A549 (cell line): ENCODE measurements around the gene OBSCN. TPM values are rescaled to one million over a fixed set of nuclear protein-coding genes. Genes with fewer than 3 reads are reported as not detected.

Source experiments
- ATAC-seq, 2 experiments: fragments of 200-7000 bp in 1 of 2; fragments of >200 bp in 1 of 2; cut with Nextera tagmentation in 1 of 2; cut with Tn5 transposase in 1 of 2; 3 replicates each; pipeline versions ENCODE4 v1.8.0 to v1.9.1; 2018 to 2020; ENCODE audit warnings: mild to moderate bottlenecking in 1 of 2, moderate library complexity in 1 of 2
- CTCF ChIA-PET: fragments of 300-600 bp; sonication (Branson Sonifier 250); formaldehyde crosslinking; extraction: SDS; loops from one replicate; lab custom pipeline; 2021; ENCODE audit warnings: antibody characterized with exemption, inconsistent platforms; lab: Yijun Ruan, JAX
- POLR2A ChIA-PET: fragments of 350-600 bp; formaldehyde crosslinking; extraction: SDS; loops from one replicate; lab custom pipeline; 2021; ENCODE audit warnings: antibody characterized with exemption, inconsistent platforms; lab: Yijun Ruan, JAX
- DNase-seq, 2 experiments: peaks; one replicate each; pipeline versions ENCODE4 v3.0.0 to v3.0.0-alpha.2; 2011 to 2016; ENCODE audit warnings: low read depth in 1 of 2, low spot score in 1 of 2
- FAIRE-seq: peaks from 2 replicates; lab custom pipeline; 2011; peaks lifted over from hg19 to GRCh38; lab: Jason Lieb, UNC
- H3K27ac ChIP-seq, 2 experiments: fragments of >200 bp; sonication (Bioruptor Twin); formaldehyde crosslinking; 3 replicates each; pipeline ENCODE4 v1.5.1; 2016 to 2017
- H3K4me1 ChIP-seq: fragments of >200 bp; sonication (Bioruptor Twin); formaldehyde crosslinking; 3 replicates; pipeline ENCODE4 v1.6.1; 2016
- H3K4me2 ChIP-seq: fragments of >200 bp; sonication (Bioruptor Twin); formaldehyde crosslinking; 3 replicates; pipeline ENCODE4 v1.6.1; 2016
- H3K4me3 ChIP-seq: fragments of >200 bp; sonication (Bioruptor Twin); formaldehyde crosslinking; 3 replicates; pipeline ENCODE4 v1.5.1; 2016
- H3K9me3 ChIP-seq: fragments of >200 bp; sonication (Bioruptor Twin); formaldehyde crosslinking; 3 replicates; pipeline ENCODE4 v1.6.1; 2016
- BHLHE40 ChIP-seq: IDR thresholded peaks from 2 replicates; pipeline ENCODE4 v1.6.1; 2012; ENCODE audit warnings: low read depth, low read length, inconsistent platforms
- CTCF ChIP-seq: fragments of >200 bp; sonication (Bioruptor Twin); formaldehyde crosslinking; IDR thresholded peaks from 3 replicates; pipeline ENCODE4 v1.5.1; 2016
- E2F6 ChIP-seq: IDR thresholded peaks from 2 replicates; pipeline ENCODE4 v1.6.1; 2012; ENCODE audit warnings: low read depth, borderline replicate concordance
- EHF ChIP-seq: fragments of 250-450 bp; sonication (Bioruptor Pico); IDR thresholded peaks from 2 replicates; pipeline ENCODE4 v1.5.0; 2020; ENCODE audit warnings: mild to moderate bottlenecking
- EHMT2 ChIP-seq: fragments of 200-600 bp; sonication (generic); IDR thresholded peaks from 2 replicates; pipeline ENCODE4 v1.6.1; 2016; ENCODE audit warnings: antibody characterized with exemption, low read depth, mild to moderate bottlenecking, moderate library complexity
- FOSB ChIP-seq: fragments of 250-450 bp; sonication (Bioruptor Pico); IDR thresholded peaks from 2 replicates; pipeline ENCODE4 v1.5.0; 2020; ENCODE audit warnings: mild to moderate bottlenecking, moderate library complexity
- GATA3 ChIP-seq: IDR thresholded peaks from 2 replicates; pipeline ENCODE4 v1.6.1; 2012; ENCODE audit warnings: borderline replicate concordance
- HDAC2 ChIP-seq: fragments of 200-600 bp; sonication (generic); IDR thresholded peaks from 2 replicates; pipeline ENCODE4 v1.6.1; 2016
- HOXA7 ChIP-seq: fragments of 250-450 bp; sonication (Bioruptor Pico); IDR thresholded peaks from 2 replicates; pipeline ENCODE4 v1.5.0; 2020; ENCODE audit warnings: mild to moderate bottlenecking, moderate library complexity
- HOXB5 ChIP-seq: fragments of 250-450 bp; sonication (Bioruptor Pico); IDR thresholded peaks from 2 replicates; pipeline ENCODE4 v1.5.0; 2020; ENCODE audit warnings: mild to moderate bottlenecking, moderate library complexity
- MAFK ChIP-seq: fragments of 450-650 bp; IDR thresholded peaks from 2 replicates; pipeline ENCODE4 v1.6.1; 2014; ENCODE audit not compliant: partially characterized antibody
- MAX ChIP-seq: IDR thresholded peaks from 2 replicates; pipeline ENCODE4 v1.6.1; 2012
- MAZ ChIP-seq: fragments of 150-350 bp; IDR thresholded peaks from 2 replicates; pipeline ENCODE4 v1.6.1; 2014; ENCODE audit warnings: antibody characterized with exemption, low read depth, low read length, borderline replicate concordance
- MYC ChIP-seq: IDR thresholded peaks from 2 replicates; pipeline ENCODE4 v1.6.1; 2012; ENCODE audit warnings: mild to moderate bottlenecking, inconsistent platforms, low read length, improper control_type of control experiment, borderline replicate concordance
- NFE2L2 ChIP-seq: fragments of 150-350 bp; conservative IDR thresholded peaks from 2 replicates; pipeline ENCODE4 v1.6.1; 2014; ENCODE audit warnings: low read length
- PHF8 ChIP-seq: fragments of 200-600 bp; sonication (generic); IDR thresholded peaks from 2 replicates; pipeline ENCODE4 v1.6.1; 2016; ENCODE audit warnings: low read depth, mild to moderate bottlenecking, antibody characterized with exemption, moderate library complexity, borderline replicate concordance
- POLR2A ChIP-seq: IDR thresholded peaks from 2 replicates; pipeline ENCODE4 v1.6.1; 2012; ENCODE audit warnings: mild to moderate bottlenecking, low read length
- POLR2AphosphoS2 ChIP-seq: conservative IDR thresholded peaks from 2 replicates; pipeline ENCODE4 v1.6.1; 2012; ENCODE audit warnings: low read length, improper control_type of control experiment, inconsistent platforms
- SREBF2 ChIP-seq: fragments of 450-650 bp; IDR thresholded peaks from 2 replicates; pipeline ENCODE4 v1.6.1; 2014; ENCODE audit warnings: mild to moderate bottlenecking, moderate library complexity
- TP53 ChIP-seq: fragments of 250-450 bp; sonication (Bioruptor Pico); IDR thresholded peaks from 2 replicates; pipeline ENCODE4 v1.5.0; 2021; ENCODE audit warnings: mild to moderate bottlenecking, moderate library complexity
- ZFP36 ChIP-seq: fragments of 450-650 bp; IDR thresholded peaks from 2 replicates; pipeline ENCODE4 v1.6.1; 2014; ENCODE audit warnings: borderline replicate concordance; ENCODE audit not compliant: partially characterized antibody
- ZNF302 ChIP-seq: fragments of 250-450 bp; sonication (Bioruptor Pico); IDR thresholded peaks from 2 replicates; pipeline ENCODE4 v1.9.0; 2021; ENCODE audit warnings: inconsistent platforms, mild to moderate bottlenecking, moderate library complexity
- WGBS: methylation state at CpG from one replicate; pipeline ENCODE4 v1.1.6; 2017; ENCODE audit errors: missing lambda C conversion rate; 5-methylcytosine and 5-hydroxymethylcytosine counted together
- polyA plus RNA-seq, 4 experiments: library from polyadenylated mRNA; depleted of rRNA in 3 of 4; stranded (reverse); fragments of >200 nt; fragmentation: RNase III in 1 of 4; extraction: RNeasy Plus Mini Kit Qiagen cat#74134 plus additional on column Dnase treatment in 1 of 4; gene quantifications; 2 replicates in 3 of 4; 3 replicates in 1 of 4; pipeline ENCODE4 v1.2.3, GENCODE V29; 2011 to 2017
- TF ChIP-seq, protein P1 (sequence below): fragments of 250-450 bp; sonication (Bioruptor Pico); IDR thresholded peaks from 2 replicates; pipeline ENCODE4 v1.5.0; 2020; ENCODE audit warnings: low read depth, mild to moderate bottlenecking, moderate library complexity
- TF ChIP-seq, protein P2 (sequence below): fragments of >200 bp; sonication (Bioruptor Twin); formaldehyde crosslinking; IDR thresholded peaks from 2 replicates; pipeline ENCODE4 v1.6.1; 2016
- TF ChIP-seq, protein P3 (sequence below): fragments of >200 bp; sonication (Bioruptor Twin); formaldehyde crosslinking; IDR thresholded peaks from 3 replicates; pipeline ENCODE4 v1.6.1; 2016
- TF ChIP-seq, protein P4 (sequence below): fragments of 150-350 bp; IDR thresholded peaks from 2 replicates; pipeline ENCODE4 v1.6.1; 2014; ENCODE audit warnings: low read depth, mild to moderate bottlenecking, low read length

OBSCN gene
- polyA plus RNA-seq, 2 of the 4 experiments (the other 2 are of a cell fraction): 3.1 to 6.8 TPM

DNA sequence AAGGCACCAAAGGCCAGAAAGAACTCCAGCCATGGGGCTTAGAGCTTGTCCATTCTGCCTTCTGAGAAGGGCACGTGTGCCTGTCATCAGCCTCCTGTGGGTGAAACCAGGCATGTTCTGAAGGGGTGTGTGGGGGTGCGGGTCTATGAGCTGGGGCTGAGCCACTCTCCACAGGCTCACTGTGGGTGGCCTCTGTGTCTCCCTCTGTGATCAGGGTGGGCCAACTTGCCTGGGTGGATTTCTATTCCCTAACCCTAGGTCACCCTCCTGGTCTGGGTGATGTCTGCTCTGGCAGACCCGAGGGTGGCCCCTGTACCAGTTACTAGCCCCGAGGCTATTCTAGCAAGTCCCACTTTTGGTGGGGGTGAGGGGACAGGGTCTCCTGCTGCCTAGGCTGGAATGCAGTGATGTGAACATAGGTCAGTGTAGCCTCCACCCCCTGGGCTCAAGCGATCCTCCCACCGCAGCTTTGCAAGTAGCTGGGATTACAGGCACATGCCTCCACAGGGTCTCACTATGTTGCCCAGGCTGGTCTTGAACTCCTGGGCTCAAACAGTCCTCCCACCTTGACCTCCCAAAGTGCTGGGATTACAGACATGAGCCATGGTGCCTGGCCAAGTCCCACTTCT, 104.4 kb downstream of the OBSCN start:
- Histone ChIP-seq H3K9me3 (no peaks in the 10 kb centered on the region), H3K27ac (no peak overlapping the region), H3K4me1 (no peaks in the 10 kb centered on the region)
- TF ChIP-seq SREBF2 (no peak), E2F6 (no peak), GATA3 (no peak), NFE2L2 (no peak), HDAC2 (no peak), MAX (no peak)
- TF ChIP-seq, protein P1, sequence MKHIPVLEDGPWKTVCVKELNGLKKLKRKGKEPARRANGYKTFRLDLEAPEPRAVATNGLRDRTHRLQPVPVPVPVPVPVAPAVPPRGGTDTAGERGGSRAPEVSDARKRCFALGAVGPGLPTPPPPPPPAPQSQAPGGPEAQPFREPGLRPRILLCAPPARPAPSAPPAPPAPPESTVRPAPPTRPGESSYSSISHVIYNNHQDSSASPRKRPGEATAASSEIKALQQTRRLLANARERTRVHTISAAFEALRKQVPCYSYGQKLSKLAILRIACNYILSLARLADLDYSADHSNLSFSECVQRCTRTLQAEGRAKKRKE (CRISPR knock-in tag): no peak
- TF ChIP-seq, protein P2, sequence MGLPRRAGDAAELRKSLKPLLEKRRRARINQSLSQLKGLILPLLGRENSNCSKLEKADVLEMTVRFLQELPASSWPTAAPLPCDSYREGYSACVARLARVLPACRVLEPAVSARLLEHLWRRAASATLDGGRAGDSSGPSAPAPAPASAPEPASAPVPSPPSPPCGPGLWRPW: no peak
- TF ChIP-seq, all 56 proteins: peak for 0
- POLR2A ChIA-PET: no interaction called here
- Histone ChIP-seq H3K4me2 (no peak overlapping the region), H3K4me3 (no peak overlapping the region)
- CTCF ChIA-PET: interaction anchor here (0.6 to 0.7 kb wide), 2 partner anchors 12 to 215 kb away, joined by 3 read pairs; no protein-coding TSS in a partner anchor
- FAIRE-seq (no peak), ATAC-seq (no peak), DNase-seq (no peak)
- 100% methylated on average over 3 of the region's 6 CpGs for WGBS

DNA sequence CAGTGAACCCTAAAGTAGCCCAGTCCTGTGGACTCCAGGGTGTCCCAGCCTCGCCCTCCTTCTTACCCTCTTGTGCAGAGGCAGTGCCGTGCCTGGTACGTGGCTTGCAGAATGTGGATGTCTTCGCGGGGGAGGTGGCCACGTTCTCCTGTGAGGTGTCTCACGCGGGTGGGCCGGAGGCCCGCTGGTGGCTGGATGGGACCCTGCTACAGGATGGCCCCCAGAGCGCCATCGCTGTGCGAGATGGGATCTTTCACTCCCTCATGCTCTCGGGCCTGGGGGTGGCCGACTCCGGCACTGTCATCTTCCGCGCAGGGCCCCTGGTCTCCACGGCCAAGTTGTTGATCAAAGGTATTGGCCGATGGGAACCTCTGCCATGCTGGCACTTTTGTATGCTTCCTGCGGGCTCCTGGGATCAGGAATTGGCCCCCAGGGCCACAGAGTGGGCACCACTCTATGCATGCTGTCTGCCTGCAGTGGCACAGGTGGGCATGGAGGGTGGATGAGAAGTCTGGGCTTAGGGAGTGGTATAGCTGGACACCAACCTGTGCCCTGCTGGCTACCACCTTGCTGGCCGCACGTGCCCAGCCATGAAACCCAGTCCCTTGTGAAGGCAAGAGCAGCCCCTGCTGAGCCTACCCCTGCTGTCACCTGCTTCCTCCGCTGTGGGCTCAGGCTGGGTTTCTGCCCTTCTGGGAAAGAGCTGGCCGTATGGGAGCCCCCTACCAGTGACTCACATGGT, 105.9 kb downstream of the OBSCN start:
- Histone ChIP-seq H3K4me1 (no peaks in the 10 kb centered on the region), H3K4me3 (no peak overlapping the region), H3K9me3 (no peaks in the 10 kb centered on the region), H3K4me2 (no peak overlapping the region), H3K27ac (no peak overlapping the region)
- CTCF ChIA-PET: no interaction called here
- TF ChIP-seq GATA3 (no peak), SREBF2 (no peak), PHF8 (no peak), MAX (no peak), POLR2A (no peak), E2F6 (no peak), MYC (no peak)
- TF ChIP-seq, protein P3, sequence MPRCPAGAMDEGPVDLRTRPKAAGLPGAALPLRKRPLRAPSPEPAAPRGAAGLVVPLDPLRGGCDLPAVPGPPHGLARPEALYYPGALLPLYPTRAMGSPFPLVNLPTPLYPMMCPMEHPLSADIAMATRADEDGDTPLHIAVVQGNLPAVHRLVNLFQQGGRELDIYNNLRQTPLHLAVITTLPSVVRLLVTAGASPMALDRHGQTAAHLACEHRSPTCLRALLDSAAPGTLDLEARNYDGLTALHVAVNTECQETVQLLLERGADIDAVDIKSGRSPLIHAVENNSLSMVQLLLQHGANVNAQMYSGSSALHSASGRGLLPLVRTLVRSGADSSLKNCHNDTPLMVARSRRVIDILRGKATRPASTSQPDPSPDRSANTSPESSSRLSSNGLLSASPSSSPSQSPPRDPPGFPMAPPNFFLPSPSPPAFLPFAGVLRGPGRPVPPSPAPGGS: no peak
- TF ChIP-seq, protein P4, sequence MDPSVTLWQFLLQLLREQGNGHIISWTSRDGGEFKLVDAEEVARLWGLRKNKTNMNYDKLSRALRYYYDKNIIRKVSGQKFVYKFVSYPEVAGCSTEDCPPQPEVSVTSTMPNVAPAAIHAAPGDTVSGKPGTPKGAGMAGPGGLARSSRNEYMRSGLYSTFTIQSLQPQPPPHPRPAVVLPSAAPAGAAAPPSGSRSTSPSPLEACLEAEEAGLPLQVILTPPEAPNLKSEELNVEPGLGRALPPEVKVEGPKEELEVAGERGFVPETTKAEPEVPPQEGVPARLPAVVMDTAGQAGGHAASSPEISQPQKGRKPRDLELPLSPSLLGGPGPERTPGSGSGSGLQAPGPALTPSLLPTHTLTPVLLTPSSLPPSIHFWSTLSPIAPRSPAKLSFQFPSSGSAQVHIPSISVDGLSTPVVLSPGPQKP: no peak
- DNase-seq: no peak
- ATAC-seq: no peak
- POLR2A ChIA-PET: no interaction called here
- no peak for FAIRE-seq
- 84% methylated on average over 20 of the region's 25 CpGs for WGBS

DNA sequence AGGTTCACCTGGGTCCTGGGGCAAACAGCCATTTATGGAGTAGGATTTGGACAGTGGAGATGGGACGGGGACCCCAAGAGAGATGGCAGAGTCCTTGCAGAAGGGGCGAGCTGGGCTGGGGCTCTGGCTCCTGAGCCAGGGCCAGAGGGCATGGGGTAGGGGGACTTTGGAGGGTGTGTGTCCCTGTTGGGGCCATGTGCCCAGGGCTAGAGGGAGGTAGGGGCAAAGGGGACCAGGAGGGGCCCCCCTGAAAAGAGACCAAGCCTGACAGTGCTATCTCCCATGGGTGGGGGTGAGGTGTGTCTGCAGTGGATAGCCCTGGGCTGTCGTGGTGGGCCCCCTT, 106.4 kb downstream of the OBSCN start:
- DNase-seq: no peak
- TF ChIP-seq HDAC2: no peak
- TF ChIP-seq PHF8: no peak
- TF ChIP-seq HOXB5 (CRISPR knock-in tag): no peak
- no peak for TF ChIP-seq FOSB
- TF ChIP-seq ZFP36: no peak
- TF ChIP-seq POLR2AphosphoS2: no peak
- no peak for TF ChIP-seq TP53 (CRISPR knock-in tag)
- no peak for TF ChIP-seq CTCF
- no peak for TF ChIP-seq EHF (CRISPR knock-in tag)
- TF ChIP-seq EHMT2: no peak
- no peak for TF ChIP-seq ZNF302 (CRISPR knock-in tag)
- TF ChIP-seq MAZ: no peak
- no peak for TF ChIP-seq NFE2L2
- TF ChIP-seq MAFK: no peak
- no peak for TF ChIP-seq SREBF2
- TF ChIP-seq HOXA7 (CRISPR knock-in tag): no peak
- TF ChIP-seq BHLHE40: no peak

More for the DNA sequence above, 106.4 kb downstream of the OBSCN start:
- ChIA-PET POLR2A (no interaction called here), CTCF (no interaction called here)
- no peak for FAIRE-seq
- Histone ChIP-seq H3K4me1 (no peaks in the 10 kb centered on the region), H3K4me2 (no peak overlapping the region), H3K9me3 (no peaks in the 10 kb centered on the region), H3K4me3 (no peak overlapping the region), H3K27ac (no peak overlapping the region)
- 57% methylated on average over 3 of the region's 3 CpGs for WGBS
- ATAC-seq: no peak
